ENCODE results near the gene PIK3R4.

Gene PIK3R4

DNA sequence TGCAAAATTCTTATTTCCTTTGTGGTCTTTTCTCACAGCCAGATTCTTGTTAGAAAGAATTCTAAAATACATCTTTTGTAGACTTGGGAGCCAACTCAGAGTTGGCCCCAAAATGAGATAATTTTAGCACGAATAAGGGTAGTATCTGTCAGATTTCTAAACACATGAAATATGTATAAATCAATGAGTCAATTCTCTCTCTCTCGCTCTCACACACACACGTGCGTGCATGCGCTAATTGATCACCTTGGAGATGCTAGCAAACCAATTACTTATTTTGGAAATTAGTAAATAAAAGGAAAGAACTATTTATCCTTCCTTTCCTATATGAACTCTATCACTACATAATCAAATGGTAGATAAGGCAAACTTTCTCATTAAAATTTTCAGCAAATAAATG lies 32.9 kb upstream of the PIK3R4 start:
- TF ChIP-seq, protein P1, sequence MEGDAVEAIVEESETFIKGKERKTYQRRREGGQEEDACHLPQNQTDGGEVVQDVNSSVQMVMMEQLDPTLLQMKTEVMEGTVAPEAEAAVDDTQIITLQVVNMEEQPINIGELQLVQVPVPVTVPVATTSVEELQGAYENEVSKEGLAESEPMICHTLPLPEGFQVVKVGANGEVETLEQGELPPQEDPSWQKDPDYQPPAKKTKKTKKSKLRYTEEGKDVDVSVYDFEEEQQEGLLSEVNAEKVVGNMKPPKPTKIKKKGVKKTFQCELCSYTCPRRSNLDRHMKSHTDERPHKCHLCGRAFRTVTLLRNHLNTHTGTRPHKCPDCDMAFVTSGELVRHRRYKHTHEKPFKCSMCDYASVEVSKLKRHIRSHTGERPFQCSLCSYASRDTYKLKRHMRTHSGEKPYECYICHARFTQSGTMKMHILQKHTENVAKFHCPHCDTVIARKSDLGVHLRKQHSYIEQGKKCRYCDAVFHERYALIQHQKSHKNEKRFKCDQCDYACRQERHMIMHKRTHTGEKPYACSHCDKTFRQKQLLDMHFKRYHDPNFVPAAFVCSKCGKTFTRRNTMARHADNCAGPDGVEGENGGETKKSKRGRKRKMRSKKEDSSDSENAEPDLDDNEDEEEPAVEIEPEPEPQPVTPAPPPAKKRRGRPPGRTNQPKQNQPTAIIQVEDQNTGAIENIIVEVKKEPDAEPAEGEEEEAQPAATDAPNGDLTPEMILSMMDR (IDR thresholded peaks at IDR 0.05; ENCODE audit: low read depth, low read length) = no peak
- H3K4me3 ChIP-seq (ENCODE audit: low read depth, low read length) = no peak overlapping the region

DNA sequence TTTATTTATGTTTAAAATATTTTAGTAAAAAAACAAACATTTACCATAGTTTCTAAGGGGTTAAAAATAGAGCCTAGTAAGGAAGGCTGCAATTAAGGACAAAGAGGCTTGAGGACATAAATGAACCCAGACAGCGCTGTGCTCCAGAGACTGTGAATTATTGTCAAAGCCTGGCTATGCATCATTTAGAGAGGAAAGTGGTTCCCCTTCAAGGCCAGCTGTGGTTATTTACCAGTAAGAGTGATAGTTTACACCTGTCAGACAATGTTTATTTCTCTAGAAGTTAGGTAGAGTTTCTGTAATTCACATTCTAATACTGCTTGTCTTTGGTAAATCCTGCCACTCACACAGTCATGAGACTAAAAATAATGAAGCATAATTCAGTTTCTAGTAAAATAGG lies 32.4 kb upstream of the PIK3R4 start:
- TF ChIP-seq, protein P1 (IDR thresholded peaks at IDR 0.05; ENCODE audit: low read depth, low read length) = no peak

DNA sequence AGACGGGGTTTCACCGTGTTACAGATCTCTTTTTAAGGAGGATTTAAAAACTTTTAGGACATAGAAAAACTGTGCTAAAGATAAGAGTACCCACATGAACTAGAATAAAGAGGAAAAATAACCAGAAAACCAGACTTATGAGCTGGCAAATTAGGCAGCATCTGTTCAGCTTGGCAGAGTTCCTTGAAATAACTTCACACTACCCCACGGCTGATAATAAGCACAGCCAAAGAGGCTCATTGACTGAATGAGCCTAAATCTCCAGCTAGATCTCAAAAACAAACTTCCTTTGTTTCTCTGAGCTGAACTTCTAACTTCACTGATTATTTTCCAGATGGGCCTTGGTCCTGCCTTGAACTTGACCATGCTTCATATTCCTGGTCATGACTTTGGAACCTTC lies 26.7 kb upstream of the PIK3R4 start:
- TF ChIP-seq, protein P1 (IDR thresholded peaks at IDR 0.05; ENCODE audit: low read depth, low read length) = no peak
- H3K4me3 ChIP-seq (ENCODE audit: low read depth, low read length) = no peak overlapping the region

More for the DNA sequence above, 32.4 kb upstream of the PIK3R4 start:
- H3K4me3 ChIP-seq (ENCODE audit: low read depth, low read length) = no peak overlapping the region

DNA sequence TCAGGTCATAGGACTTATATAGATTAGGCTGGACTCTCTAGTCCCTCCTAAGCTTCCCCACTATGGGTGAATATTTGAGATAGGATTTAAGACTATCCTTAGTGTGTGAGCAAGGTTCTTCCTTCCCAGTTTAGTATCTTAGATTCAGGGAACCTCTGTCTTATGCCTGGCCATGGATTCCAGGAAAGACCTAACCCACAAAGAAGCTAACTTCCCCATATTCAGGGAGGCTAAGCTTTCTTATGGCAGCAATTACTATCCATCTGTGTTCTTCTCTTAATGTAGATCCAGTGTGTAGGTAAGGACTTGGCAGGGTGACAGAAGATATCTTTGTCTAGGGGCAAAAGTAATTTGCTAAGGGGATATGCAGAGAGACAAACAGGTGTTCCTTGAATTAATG lies 25.5 kb upstream of the PIK3R4 start:
- TF ChIP-seq, protein P1 (IDR thresholded peaks at IDR 0.05; ENCODE audit: low read depth, low read length) = no peak

DNA sequence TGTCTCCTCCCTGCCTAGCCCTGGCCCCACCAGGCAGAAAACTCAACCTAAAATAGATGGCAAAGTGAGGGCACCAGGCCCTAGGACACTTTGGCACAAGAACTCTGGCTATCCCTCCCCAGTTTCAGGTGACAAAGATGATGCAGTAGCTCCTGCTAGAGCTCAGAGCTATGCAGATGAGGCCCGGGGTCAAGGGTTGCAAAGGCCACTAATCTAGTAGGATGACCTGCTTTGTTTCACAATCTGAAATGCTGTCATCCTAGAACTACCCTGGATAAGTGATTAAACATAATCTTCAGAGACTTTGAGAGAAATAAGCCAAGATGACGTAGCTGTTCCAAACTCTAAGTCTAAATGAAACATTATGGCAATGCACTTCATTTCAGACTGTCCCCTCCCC lies 24.0 kb upstream of the PIK3R4 start:
- TF ChIP-seq, protein P1 (IDR thresholded peaks at IDR 0.05; ENCODE audit: low read depth, low read length) = no peak
- H3K4me3 ChIP-seq (ENCODE audit: low read depth, low read length) = no peak overlapping the region

More for the DNA sequence above, 25.5 kb upstream of the PIK3R4 start:
- H3K4me3 ChIP-seq (ENCODE audit: low read depth, low read length) = no peak overlapping the region

DNA sequence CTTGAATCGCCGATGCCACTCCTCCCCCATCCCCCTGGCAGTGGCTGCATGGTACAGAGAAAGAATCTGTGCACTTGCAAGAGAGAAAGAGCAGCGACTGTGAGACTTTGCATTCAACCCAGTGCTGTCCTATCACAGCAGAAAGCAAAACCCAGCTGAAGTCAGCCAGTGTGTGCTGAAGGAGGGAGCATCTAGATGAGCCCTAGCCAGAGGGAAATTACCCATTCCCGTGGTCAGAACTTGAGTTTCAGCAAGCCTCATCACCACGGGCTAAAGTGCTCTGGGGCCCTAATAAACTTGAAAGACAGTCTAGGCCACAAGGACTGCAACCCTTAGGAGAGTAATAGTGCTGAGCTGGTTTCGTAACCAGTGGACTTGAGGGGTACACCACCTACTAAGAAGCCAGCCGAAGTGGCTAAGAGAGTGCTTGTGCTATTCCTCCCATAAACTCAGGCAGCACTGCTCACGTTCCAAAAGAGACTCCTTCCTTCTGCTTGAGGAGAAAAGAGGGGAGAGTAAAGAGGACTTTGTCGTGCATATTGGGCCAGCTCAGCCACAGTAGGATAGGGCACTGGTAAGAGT lies 15.2 kb upstream of the PIK3R4 start:
- TF ChIP-seq, protein P1 (IDR thresholded peaks at IDR 0.05; ENCODE audit: low read depth, low read length) = no peak
- no peak overlapping the region for H3K4me3 ChIP-seq (ENCODE audit: low read depth, low read length)

DNA sequence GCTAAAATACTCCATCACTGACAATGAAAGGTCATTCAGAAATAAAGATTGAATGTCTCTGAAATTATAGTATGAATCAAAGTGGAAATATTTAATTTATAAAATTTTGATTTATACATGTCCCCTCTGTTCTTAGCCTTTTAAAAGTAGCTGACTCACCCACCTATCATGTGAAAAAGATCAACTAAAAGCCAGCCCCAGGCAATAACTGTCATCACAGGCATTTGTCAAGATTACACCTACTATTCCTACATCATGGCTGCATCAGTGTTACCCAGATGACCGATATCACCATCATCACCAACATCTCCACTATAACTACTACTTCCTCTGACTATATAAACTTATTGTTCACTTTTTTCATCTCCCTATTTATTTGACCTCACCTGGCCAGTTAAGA lies 14.3 kb upstream of the PIK3R4 start:
- TF ChIP-seq, protein P1 (IDR thresholded peaks at IDR 0.05; ENCODE audit: low read depth, low read length) = no peak

More for the DNA sequence above, 14.3 kb upstream of the PIK3R4 start:
- H3K4me3 ChIP-seq (ENCODE audit: low read depth, low read length) = no peak overlapping the region
